GM12801 (cell line): Measurements from ENCODE around the gene SLC18A2.
A peak's percentile ranks its signal among the peaks of the same experiment; 100 is the strongest.

Source experiments
- TF ChIP-seq, protein P1 (sequence below): IDR thresholded peaks from one replicate; pipeline ENCODE4 v1.5.1; 2011; ENCODE audit warnings: control low read depth; ENCODE audit not compliant: insufficient read length; ENCODE audit errors: extremely low read depth

SLC18A2 gene

DNA sequence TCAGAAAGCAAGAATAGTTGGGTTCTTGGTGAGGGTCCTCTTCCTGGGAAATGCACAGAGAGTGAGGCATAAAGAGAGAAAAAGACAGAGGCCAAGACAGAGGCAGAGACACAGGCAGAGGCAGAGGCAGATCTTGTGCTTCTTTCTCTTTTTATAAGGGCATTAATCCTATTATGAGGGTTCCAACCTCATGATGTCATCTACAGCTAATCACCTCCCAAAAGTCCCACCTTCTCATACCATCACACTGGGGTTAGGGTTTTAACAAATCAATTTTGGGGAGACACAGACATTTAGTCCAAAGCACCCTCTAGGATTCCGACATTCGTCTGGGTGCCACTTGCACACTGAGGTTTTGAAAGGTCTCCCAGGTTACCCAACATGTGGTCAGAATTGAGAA lies 25.8 kb upstream of the SLC18A2 start:
- TF ChIP-seq, protein P1, sequence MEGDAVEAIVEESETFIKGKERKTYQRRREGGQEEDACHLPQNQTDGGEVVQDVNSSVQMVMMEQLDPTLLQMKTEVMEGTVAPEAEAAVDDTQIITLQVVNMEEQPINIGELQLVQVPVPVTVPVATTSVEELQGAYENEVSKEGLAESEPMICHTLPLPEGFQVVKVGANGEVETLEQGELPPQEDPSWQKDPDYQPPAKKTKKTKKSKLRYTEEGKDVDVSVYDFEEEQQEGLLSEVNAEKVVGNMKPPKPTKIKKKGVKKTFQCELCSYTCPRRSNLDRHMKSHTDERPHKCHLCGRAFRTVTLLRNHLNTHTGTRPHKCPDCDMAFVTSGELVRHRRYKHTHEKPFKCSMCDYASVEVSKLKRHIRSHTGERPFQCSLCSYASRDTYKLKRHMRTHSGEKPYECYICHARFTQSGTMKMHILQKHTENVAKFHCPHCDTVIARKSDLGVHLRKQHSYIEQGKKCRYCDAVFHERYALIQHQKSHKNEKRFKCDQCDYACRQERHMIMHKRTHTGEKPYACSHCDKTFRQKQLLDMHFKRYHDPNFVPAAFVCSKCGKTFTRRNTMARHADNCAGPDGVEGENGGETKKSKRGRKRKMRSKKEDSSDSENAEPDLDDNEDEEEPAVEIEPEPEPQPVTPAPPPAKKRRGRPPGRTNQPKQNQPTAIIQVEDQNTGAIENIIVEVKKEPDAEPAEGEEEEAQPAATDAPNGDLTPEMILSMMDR = no peak

DNA sequence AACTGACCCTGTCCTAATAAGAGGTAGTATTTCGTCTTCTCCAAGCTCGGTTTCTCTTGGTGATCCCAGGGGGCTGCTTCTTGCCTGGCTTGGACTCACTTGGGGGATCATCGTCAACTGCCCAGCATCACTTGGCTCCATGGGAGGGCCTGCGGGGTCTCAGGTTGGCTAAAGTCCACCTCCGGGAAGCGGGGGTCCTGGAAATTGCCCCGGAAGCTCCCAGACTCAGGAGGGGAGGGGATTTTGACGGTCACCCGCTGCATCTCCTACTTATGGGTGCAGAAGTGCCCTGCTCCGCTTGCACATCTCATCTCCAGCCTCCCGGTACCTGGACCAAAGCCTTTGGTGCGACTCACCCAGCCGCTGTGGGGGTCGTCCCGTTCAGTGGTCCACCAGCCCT lies 24.9 kb upstream of the SLC18A2 start:
- TF ChIP-seq, protein P1 = no peak

DNA sequence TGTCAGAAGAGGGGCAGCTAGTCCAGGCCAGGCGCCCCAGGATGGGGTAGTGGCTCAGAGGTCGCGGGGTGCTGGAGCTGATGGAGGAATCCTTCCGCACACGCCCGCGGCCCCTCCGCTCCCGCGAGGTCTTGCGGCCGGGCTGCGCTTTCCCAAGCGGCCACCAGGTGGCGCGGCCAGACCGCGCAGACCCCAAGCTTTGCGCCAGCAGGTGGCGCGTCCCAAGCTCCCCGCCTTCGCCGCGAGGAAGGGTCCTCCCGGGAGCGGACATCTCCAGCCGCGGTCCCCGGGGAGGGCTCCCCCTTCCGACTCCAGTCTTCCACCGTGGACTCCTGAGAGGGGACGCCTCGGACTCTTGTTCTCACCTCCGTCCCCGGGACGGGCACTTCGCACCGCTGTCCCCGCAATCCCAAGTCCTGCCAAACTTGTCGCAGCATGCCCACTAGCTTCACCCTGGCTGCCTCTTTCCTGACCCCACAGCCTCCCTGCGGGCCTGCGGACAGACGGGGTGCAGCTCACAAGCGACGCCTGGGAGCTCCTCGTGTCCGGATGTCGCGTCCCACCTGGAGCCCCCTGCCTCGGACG lies 24.2 kb upstream of the SLC18A2 start:
- TF ChIP-seq, protein P1 = peak; percentile 83

DNA sequence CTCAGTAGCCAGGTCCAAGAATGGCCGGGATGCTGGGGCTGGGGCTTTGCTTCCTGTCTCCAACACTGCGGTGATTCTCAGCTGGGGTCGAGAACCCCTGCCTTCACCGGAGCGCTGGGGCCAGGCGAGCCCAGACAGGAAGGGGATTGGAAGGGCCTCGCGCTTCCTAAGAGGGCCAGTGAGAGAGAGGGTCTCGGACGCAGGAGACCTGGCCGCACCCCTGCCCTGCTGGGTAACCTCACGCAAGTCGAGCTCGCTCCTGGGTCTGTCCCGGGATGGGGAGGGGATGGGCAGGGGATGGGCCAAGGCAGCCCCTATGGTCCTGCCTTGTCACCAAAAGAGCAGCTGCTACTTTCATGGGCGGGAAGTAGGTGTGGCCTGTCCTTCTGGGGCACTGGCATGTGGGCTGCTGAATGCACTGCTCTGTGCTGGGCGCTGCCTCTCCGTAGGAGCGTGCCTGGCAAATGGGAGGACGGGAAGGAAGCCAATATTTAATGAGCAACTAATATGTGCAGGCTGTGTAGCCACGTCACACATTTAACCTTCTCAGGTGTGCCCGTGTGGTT lies 23.6 kb upstream of the SLC18A2 start:
- TF ChIP-seq, protein P1 = no peak

DNA sequence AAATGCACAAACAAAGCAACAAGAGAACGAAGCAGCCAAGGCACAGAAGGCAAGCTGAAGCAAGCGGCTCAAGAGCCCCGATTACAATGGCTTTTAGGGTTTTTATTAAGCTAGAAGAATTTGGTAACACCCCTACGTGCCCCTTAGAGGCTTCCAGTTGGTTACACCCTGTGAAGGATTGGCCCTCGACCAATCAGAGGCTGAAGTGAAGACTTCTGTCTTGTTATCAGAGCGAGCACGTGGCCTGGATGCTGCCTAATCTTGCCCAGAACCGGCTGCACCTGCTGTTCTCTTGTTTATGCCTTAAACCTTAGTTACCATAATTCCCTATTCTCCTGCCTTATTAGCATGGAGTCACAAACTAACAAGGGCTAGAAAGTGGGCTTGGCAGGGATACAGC lies 22.3 kb upstream of the SLC18A2 start:
- TF ChIP-seq, protein P1 = no peak

DNA sequence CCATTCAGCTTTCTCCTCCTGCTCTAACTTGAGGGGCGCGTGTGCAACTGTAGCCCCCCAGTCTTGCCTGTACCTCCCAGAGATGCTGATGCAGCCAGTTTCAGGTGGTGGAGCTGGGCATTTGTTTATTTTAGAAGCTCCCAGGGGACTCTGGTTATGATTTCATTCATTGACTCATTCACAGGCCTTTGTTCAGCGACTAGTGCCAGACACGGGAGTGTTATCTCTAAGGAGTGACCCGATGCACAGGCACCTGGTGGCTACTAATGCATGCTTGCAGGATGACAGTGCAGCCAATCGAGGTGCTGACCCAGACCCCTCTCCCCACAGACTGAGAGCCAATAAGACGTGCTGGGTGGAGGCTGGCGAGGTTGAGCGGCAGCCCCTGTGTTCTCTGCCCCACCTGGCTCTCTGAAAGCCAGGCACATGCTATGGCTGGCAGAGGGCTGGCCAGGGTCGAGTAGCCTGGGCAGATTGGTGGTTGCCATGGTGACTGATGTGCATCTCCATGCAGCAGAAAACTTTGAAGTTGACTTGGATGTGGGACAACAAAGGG lies 19.7 kb upstream of the SLC18A2 start:
- TF ChIP-seq, protein P1 = no peak

DNA sequence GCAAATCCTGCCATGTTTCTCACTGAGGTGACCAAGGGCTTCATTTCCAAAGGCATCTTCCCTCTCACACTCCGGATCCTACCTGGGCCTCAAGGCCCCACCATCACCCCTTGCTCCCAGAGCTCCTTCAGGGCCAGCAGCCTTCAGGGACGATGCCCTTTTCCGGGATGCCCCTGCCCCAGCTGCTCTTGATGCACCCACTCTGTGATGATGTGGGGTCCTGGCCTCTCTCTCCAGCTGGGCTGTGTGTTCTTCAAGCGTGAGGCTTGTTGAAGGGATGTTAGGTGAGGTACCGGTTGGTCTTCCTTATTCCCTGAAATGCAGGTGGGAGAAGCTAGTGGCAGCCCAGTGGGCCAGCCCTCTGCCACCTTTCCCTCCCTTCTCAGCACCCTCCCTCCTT lies 18.4 kb upstream of the SLC18A2 start:
- TF ChIP-seq, protein P1 = no peak
